ENCODE results near the gene LRRK2. TPM values are rescaled to one million over a fixed set of nuclear protein-coding genes. Genes with fewer than 3 reads are reported as not detected.

The LRRK2 gene
- total and polyA plus RNA-seq, 2 experiments from 2014 or later: 0.24 TPM; not detected in 1

DNA sequence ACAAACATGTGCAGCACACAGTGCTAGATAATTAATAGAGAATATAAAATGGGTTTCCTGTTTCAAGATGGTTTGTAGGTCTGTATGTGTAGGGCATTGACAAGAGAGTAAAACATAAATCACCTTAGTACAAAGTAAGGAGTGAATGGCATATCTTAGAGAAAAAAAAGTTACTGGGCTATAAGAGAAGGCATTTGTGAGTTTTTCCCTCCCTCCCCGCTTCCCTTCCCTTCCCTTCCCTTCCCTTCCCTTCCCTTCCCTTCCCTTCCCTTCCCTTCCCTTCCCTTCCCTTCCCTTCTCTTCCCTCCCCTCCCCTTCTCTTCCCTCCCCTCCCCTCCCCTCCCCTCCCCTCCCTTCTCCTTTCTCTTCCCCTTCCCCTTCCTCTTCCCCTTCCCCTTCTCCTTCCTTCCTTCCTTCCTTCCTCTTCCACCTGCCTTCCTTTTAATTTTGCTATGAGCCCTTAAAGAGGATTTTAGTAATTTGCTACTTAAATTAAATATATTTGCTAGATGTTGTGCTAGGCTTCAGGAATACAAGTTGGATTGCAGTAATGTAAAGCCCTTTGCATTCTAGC, 57.1 kb downstream of the LRRK2 start:
- H3K4me1 Mint-ChIP-seq: no peaks in the 10 kb centered on the region

More for the DNA sequence above, 57.1 kb downstream of the LRRK2 start:
- no peak overlapping the region for H3K4me3 Mint-ChIP-seq
- H4K20me1 ChIP-seq (replicated peaks; ENCODE audit: insufficient read depth): no peaks in the 10 kb centered on the region
- H3K4me2 ChIP-seq: no peak overlapping the region
- H3K9me2 ChIP-seq (ENCODE audit: insufficient read depth): no peaks in the 10 kb centered on the region
- no peaks in the 10 kb centered on the region for H3K27me3 ChIP-seq (ENCODE audit: insufficient read depth)
- H2AFZ ChIP-seq: no peak overlapping the region
- DNase-seq (ENCODE audit: low spot score) (no peak), ATAC-seq (no peak)
- TF ChIP-seq, protein P1, sequence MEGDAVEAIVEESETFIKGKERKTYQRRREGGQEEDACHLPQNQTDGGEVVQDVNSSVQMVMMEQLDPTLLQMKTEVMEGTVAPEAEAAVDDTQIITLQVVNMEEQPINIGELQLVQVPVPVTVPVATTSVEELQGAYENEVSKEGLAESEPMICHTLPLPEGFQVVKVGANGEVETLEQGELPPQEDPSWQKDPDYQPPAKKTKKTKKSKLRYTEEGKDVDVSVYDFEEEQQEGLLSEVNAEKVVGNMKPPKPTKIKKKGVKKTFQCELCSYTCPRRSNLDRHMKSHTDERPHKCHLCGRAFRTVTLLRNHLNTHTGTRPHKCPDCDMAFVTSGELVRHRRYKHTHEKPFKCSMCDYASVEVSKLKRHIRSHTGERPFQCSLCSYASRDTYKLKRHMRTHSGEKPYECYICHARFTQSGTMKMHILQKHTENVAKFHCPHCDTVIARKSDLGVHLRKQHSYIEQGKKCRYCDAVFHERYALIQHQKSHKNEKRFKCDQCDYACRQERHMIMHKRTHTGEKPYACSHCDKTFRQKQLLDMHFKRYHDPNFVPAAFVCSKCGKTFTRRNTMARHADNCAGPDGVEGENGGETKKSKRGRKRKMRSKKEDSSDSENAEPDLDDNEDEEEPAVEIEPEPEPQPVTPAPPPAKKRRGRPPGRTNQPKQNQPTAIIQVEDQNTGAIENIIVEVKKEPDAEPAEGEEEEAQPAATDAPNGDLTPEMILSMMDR (conservative IDR thresholded peaks at IDR 0.05; ENCODE audit: low read depth in 2 of 2): no peak
- TF ChIP-seq NANOG (IDR thresholded peaks at IDR 0.05; ENCODE audit: borderline replicate concordance) (no peak), EZH2phosphoT487 (IDR thresholded peaks at IDR 0.05; ENCODE audit: unreplicated experiment) (no peak), CREB1 (CRISPR knock-in tag; IDR thresholded peaks at IDR 0.05; ENCODE audit: low read depth) (no peak), JUNB (IDR thresholded peaks at IDR 0.05; ENCODE audit: unreplicated experiment) (no peak), ZNF114 (CRISPR knock-in tag; IDR thresholded peaks at IDR 0.05) (no peak), ZNF331 (CRISPR knock-in tag; IDR thresholded peaks at IDR 0.05; ENCODE audit: low read depth) (no peak), EZH2 (IDR thresholded peaks at IDR 0.05; ENCODE audit: low read depth, unreplicated experiment) (no peak), STAT1 (IDR thresholded peaks at IDR 0.05; ENCODE audit: unreplicated experiment) (no peak), POLR2AphosphoS5 (IDR thresholded peaks at IDR 0.05; ENCODE audit: low read depth) (no peak)
- TF ChIP-seq, protein P2, sequence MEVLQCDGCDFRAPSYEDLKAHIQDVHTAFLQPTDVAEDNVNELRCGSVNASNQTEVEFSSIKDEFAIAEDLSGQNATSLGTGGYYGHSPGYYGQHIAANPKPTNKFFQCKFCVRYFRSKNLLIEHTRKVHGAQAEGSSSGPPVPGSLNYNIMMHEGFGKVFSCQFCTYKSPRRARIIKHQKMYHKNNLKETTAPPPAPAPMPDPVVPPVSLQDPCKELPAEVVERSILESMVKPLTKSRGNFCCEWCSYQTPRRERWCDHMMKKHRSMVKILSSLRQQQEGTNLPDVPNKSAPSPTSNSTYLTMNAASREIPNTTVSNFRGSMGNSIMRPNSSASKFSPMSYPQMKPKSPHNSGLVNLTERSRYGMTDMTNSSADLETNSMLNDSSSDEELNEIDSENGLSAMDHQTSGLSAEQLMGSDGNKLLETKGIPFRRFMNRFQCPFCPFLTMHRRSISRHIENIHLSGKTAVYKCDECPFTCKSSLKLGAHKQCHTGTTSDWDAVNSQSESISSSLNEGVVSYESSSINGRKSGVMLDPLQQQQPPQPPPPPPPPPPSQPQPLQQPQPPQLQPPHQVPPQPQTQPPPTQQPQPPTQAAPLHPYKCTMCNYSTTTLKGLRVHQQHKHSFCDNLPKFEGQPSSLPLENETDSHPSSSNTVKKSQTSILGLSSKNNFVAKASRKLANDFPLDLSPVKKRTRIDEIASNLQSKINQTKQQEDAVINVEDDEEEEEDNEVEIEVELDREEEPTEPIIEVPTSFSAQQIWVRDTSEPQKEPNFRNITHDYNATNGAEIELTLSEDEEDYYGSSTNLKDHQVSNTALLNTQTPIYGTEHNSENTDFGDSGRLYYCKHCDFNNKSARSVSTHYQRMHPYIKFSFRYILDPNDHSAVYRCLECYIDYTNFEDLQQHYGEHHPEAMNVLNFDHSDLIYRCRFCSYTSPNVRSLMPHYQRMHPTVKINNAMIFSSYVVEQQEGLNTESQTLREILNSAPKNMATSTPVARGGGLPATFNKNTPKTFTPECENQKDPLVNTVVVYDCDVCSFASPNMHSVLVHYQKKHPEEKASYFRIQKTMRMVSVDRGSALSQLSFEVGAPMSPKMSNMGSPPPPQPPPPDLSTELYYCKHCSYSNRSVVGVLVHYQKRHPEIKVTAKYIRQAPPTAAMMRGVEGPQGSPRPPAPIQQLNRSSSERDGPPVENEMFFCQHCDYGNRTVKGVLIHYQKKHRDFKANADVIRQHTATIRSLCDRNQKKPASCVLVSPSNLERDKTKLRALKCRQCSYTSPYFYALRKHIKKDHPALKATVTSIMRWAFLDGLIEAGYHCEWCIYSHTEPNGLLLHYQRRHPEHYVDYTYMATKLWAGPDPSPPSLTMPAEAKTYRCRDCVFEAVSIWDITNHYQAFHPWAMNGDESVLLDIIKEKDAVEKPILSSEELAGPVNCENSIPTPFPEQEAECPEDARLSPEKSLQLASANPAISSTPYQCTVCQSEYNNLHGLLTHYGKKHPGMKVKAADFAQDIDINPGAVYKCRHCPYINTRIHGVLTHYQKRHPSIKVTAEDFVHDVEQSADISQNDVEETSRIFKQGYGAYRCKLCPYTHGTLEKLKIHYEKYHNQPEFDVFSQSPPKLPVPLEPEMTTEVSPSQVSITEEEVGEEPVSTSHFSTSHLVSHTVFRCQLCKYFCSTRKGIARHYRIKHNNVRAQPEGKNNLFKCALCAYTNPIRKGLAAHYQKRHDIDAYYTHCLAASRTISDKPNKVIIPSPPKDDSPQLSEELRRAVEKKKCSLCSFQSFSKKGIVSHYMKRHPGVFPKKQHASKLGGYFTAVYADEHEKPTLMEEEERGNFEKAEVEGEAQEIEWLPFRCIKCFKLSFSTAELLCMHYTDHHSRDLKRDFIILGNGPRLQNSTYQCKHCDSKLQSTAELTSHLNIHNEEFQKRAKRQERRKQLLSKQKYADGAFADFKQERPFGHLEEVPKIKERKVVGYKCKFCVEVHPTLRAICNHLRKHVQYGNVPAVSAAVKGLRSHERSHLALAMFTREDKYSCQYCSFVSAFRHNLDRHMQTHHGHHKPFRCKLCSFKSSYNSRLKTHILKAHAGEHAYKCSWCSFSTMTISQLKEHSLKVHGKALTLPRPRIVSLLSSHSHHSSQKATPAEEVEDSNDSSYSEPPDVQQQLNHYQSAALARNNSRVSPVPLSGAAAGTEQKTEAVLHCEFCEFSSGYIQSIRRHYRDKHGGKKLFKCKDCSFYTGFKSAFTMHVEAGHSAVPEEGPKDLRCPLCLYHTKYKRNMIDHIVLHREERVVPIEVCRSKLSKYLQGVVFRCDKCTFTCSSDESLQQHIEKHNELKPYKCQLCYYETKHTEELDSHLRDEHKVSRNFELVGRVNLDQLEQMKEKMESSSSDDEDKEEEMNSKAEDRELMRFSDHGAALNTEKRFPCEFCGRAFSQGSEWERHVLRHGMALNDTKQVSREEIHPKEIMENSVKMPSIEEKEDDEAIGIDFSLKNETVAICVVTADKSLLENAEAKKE (CRISPR knock-in tag; IDR thresholded peaks at IDR 0.05): no peak
- TF ChIP-seq, protein P3, sequence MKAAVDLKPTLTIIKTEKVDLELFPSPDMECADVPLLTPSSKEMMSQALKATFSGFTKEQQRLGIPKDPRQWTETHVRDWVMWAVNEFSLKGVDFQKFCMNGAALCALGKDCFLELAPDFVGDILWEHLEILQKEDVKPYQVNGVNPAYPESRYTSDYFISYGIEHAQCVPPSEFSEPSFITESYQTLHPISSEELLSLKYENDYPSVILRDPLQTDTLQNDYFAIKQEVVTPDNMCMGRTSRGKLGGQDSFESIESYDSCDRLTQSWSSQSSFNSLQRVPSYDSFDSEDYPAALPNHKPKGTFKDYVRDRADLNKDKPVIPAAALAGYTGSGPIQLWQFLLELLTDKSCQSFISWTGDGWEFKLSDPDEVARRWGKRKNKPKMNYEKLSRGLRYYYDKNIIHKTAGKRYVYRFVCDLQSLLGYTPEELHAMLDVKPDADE (IDR thresholded peaks at IDR 0.05): no peak
- TF ChIP-seq, protein P4, sequence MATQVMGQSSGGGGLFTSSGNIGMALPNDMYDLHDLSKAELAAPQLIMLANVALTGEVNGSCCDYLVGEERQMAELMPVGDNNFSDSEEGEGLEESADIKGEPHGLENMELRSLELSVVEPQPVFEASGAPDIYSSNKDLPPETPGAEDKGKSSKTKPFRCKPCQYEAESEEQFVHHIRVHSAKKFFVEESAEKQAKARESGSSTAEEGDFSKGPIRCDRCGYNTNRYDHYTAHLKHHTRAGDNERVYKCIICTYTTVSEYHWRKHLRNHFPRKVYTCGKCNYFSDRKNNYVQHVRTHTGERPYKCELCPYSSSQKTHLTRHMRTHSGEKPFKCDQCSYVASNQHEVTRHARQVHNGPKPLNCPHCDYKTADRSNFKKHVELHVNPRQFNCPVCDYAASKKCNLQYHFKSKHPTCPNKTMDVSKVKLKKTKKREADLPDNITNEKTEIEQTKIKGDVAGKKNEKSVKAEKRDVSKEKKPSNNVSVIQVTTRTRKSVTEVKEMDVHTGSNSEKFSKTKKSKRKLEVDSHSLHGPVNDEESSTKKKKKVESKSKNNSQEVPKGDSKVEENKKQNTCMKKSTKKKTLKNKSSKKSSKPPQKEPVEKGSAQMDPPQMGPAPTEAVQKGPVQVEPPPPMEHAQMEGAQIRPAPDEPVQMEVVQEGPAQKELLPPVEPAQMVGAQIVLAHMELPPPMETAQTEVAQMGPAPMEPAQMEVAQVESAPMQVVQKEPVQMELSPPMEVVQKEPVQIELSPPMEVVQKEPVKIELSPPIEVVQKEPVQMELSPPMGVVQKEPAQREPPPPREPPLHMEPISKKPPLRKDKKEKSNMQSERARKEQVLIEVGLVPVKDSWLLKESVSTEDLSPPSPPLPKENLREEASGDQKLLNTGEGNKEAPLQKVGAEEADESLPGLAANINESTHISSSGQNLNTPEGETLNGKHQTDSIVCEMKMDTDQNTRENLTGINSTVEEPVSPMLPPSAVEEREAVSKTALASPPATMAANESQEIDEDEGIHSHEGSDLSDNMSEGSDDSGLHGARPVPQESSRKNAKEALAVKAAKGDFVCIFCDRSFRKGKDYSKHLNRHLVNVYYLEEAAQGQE (IDR thresholded peaks at IDR 0.05; ENCODE audit: unreplicated experiment): no peak
- H3K4me3 ChIP-seq: no peak overlapping the region
- H3F3A ChIP-seq (replicated peaks; ENCODE audit: low read depth): no peaks in the 10 kb centered on the region
- H3K27me3 Mint-ChIP-seq (ENCODE audit: insufficient read depth, low read depth, poor library complexity): peaks cover 2% of the 10 kb centered on the region
- H3K36me3 ChIP-seq (ENCODE audit: insufficient read depth): no peaks in the 10 kb centered on the region
- H3K27ac ChIP-seq (ENCODE audit: low read depth): no peak overlapping the region
- no peak overlapping the region for H3K27ac Mint-ChIP-seq
- no peaks in the 10 kb centered on the region for H3K79me2 ChIP-seq (replicated peaks; ENCODE audit: insufficient read depth)
- no peaks in the 10 kb centered on the region for H3K4me1 ChIP-seq (ENCODE audit: insufficient read depth)
- H3K9me3 Mint-ChIP-seq: no peaks in the 10 kb centered on the region
- H3K36me3 Mint-ChIP-seq (ENCODE audit: low read depth): no peaks in the 10 kb centered on the region

All from GM23338 (cell line).